Progenitor cell of endocrine pancreas (in vitro differentiated cells): ENCODE data around the gene SEMA4C. TPM values are rescaled to one million over a fixed set of nuclear protein-coding genes. Genes with fewer than 3 reads are reported as not detected.
A peak's percentile ranks its signal among the peaks of the same experiment; 100 is the strongest.

Experiments
- DNase-seq: peaks from one replicate; pipeline ENCODE4 v3.0.0; 2021; ENCODE audit warnings: low spot score; ENCODE audit not compliant: unreplicated experiment
- H3K27ac Mint-ChIP-seq: 2 replicates; pipeline ENCODE4 v1.8.0; 2021; ENCODE audit warnings: mild to moderate bottlenecking, moderate library complexity, mixed read lengths
- H3K27me3 Mint-ChIP-seq: 2 replicates; pipeline ENCODE4 v1.8.0; 2021; ENCODE audit warnings: mixed read lengths
- H3K36me3 Mint-ChIP-seq: 2 replicates; pipeline ENCODE4 v1.8.0; 2022; ENCODE audit warnings: mixed read lengths; ENCODE audit not compliant: insufficient read depth
- H3K4me1 Mint-ChIP-seq: 2 replicates; pipeline ENCODE4 v1.8.0; 2021; ENCODE audit warnings: low read depth, mixed read lengths
- H3K4me3 Mint-ChIP-seq: 2 replicates; pipeline ENCODE4 v1.8.0; 2021; ENCODE audit warnings: low read depth, mild to moderate bottlenecking, moderate library complexity, mixed read lengths
- H3K9me3 Mint-ChIP-seq: 2 replicates; pipeline ENCODE4 v1.8.0; 2021; ENCODE audit warnings: low read depth, mixed read lengths
- total RNA-seq: library from RNA; stranded (reverse); gene quantifications from 2 replicates; pipeline ENCODE4 v1.2.1, GENCODE V29; 2021
- TF ChIP-seq, protein P1 (sequence below): fragments of 200-600 bp; sonication (generic); IDR thresholded peaks from one replicate; pipeline ENCODE4 v1.5.0; 2021; ENCODE audit warnings: antibody characterized with exemption, mild to moderate bottlenecking; ENCODE audit not compliant: unreplicated experiment

The SEMA4C gene
- total RNA-seq, 1 donor from 2014 or later: 75.0 TPM

DNA sequence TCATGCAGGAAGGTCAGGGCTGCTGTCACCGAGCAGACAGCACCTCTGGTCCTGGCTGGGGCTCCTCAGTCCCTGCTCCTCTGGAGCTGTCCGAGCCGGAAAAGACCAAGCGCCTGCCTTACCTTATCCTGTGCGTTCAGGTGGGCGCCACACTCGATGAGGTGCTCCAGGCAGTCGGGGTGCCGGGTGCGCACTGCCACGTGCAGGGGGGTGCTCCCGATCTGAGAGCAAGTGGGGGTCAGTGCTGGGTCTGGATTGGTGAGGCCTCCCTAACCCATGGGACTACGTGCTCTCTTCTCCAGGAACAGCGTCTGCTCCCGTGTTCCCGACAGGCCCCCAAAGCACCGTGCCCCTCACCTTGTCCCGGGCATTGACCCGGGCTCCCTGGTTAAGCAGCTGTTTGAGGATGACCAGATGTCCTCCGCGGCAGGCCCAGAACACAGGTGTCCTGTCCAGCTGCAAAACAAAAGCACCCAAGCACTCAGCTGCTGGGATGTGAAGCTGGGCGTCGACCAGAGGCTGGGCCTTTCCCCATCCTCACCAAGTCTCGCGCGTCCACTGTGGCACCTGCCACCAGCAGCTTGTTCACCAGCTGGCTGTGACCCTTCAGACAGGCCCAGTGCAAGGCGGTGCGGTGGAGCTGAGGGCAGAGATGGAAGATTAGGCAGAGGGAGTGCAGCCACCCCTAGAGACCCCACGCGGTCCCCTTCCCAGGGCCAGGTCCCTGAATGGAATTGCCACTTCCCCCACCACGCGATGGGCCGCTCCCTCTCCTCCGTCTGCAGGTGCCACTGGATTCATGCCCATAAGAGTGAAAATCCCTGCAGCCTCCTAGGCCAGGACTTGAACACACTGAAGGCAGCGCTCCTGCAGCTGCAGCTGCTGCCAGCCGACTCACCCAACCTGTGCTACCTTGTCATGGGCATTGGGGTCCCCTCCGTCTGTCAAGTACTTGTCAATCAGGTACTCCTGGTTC lies 29.7 kb downstream of the SEMA4C start:
- no peak for DNase-seq

DNA sequence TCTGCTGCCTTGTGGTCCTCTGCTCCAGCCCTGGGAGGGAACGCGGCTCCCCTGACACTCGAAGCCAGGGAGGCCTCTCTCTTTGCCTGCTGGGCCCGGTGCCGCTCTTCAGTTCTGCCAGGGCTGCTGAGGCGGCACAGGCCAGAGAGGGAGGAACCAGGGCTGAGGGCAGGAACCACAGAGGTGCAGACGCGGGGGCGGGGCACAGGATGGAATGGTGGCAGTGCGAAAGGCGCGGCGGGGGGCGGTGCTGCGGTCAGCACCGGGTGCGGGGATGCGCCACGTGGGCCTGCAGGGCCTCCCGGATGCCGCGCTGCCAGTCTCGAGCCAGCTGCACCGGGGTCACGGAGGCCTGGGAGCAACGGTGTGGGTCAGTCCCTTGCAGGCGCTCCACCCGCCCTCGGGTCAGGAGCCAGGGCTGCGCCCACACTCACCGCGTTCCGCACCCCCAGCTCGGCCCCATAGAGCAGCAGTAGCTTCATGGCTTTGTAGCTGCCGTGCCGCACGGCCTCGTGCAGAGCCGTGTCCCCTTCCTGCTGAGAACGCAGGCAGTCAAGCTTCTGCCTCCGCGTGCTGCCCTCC lies 30.5 kb downstream of the SEMA4C start:
- H3K27ac Mint-ChIP-seq: no peak overlapping the region
- no peaks in the 10 kb centered on the region for H3K4me1 Mint-ChIP-seq
- no peak for DNase-seq
- no peaks in the 10 kb centered on the region for H3K9me3 Mint-ChIP-seq
- no peak overlapping the region for H3K4me3 Mint-ChIP-seq
- TF ChIP-seq, protein P1, sequence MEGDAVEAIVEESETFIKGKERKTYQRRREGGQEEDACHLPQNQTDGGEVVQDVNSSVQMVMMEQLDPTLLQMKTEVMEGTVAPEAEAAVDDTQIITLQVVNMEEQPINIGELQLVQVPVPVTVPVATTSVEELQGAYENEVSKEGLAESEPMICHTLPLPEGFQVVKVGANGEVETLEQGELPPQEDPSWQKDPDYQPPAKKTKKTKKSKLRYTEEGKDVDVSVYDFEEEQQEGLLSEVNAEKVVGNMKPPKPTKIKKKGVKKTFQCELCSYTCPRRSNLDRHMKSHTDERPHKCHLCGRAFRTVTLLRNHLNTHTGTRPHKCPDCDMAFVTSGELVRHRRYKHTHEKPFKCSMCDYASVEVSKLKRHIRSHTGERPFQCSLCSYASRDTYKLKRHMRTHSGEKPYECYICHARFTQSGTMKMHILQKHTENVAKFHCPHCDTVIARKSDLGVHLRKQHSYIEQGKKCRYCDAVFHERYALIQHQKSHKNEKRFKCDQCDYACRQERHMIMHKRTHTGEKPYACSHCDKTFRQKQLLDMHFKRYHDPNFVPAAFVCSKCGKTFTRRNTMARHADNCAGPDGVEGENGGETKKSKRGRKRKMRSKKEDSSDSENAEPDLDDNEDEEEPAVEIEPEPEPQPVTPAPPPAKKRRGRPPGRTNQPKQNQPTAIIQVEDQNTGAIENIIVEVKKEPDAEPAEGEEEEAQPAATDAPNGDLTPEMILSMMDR: no peak
- H3K27me3 Mint-ChIP-seq: no peaks in the 10 kb centered on the region
- peaks cover 10% of the 10 kb centered on the region for H3K36me3 Mint-ChIP-seq

More for the DNA sequence above, 29.7 kb downstream of the SEMA4C start:
- peaks cover 5% of the 10 kb centered on the region for H3K36me3 Mint-ChIP-seq
- no peak overlapping the region for H3K4me3 Mint-ChIP-seq
- H3K4me1 Mint-ChIP-seq: no peaks in the 10 kb centered on the region
- TF ChIP-seq, protein P1: no peak
- H3K27ac Mint-ChIP-seq: peak overlapping the region; percentile 62
- H3K9me3 Mint-ChIP-seq: no peaks in the 10 kb centered on the region
- no peaks in the 10 kb centered on the region for H3K27me3 Mint-ChIP-seq

DNA sequence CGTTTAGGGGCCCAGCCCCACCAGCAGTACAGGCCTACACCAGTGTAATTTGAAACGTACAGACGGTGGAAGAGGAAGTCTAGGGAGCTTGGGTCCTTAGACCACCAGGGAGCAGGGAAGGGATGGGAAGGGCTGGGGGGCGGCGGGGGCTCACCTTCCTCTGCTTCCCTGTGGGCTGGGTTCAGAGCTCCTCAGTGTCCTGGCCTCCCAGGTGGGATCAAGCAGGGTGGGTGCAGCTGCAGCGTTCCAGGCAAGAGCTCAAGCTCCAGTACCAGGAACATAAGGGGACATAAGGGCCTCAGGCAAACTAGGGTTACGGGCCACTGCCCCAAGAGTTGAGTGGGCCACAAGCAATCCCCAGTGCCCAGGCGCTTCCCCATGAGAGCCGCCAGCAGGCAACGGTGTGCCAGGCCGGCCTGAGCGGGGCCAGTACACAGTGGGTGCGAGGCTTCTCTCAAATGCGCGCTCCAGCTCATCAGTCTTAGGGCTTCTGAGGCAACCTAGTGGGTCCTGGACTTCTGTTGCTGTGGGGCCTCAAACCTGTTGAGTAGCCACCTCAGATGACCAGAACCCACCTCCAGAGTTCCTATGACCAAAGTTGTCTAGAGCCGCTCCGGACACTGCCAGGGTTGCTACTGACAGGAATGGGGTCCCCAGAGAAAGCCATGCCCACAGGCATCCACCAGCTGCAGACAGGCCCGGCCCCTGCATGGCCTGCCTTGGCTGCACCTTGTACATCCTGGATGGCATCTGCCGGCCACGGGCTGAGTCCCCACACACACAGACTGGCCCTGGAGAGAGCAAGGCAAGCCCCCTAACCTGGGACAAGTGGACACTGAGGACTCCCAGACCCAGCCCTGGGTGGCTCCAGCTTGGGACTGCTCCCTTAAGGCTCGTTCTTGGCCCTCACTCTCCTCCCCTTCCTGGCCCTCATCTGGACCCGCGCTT lies 31.3 kb downstream of the SEMA4C start:
- Mint-ChIP-seq H3K27ac (no peak overlapping the region), H3K27me3 (no peaks in the 10 kb centered on the region), H3K4me3 (no peak overlapping the region), H3K36me3 (peaks cover 11% of the 10 kb centered on the region), H3K9me3 (no peaks in the 10 kb centered on the region), H3K4me1 (peaks cover 2% of the 10 kb centered on the region)
- TF ChIP-seq, protein P1: no peak
- no peak for DNase-seq

DNA sequence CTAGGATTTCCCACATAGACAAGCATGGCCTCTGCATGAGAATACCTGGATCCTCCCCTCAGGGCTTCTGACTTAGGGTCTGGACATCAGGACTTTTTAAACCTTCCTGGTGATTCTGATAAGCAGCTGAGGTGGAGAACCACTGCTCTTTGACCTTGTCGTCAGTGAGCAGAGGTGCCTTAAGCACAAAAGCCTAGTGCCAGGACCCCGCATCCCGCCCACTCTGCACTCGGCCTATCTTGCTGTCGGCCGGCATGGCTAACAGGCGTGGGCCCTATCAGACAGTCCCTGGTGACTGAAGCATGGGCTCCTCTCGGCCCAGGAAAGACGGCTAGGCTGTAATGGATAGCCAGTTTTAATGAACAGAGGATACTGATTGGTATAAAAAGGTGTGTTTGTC lies 32.3 kb downstream of the SEMA4C start:
- no peaks in the 10 kb centered on the region for H3K27me3 Mint-ChIP-seq
- H3K4me1 Mint-ChIP-seq: peaks cover 11% of the 10 kb centered on the region
- no peak for DNase-seq
- H3K36me3 Mint-ChIP-seq: peaks cover 11% of the 10 kb centered on the region
- TF ChIP-seq, protein P1: no peak
- H3K27ac Mint-ChIP-seq: no peak overlapping the region
- no peaks in the 10 kb centered on the region for H3K9me3 Mint-ChIP-seq
- no peak overlapping the region for H3K4me3 Mint-ChIP-seq

DNA sequence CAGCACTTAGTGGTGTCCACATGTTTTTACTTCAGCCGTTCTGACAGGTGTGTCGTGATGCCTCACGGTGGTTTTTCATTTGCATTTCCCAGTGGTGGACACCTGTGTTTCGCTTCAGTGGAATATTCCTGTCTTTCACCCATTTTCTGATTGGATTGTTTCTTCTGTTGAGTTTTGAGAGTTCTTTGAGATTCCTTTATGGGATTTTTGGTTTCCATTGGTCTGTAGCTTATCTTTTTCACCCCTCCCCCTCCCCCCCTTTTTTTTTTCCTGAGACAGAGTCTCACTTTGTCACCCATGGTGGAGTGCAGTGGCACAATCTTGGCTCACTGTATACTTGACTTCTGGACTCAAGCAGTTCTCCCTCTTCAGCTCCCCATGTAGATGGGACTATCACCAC lies 34.0 kb downstream of the SEMA4C start:
- H3K27me3 Mint-ChIP-seq: no peaks in the 10 kb centered on the region
- no peaks in the 10 kb centered on the region for H3K9me3 Mint-ChIP-seq
- TF ChIP-seq, protein P1: no peak
- peaks cover 25% of the 10 kb centered on the region for H3K4me1 Mint-ChIP-seq
- no peak for DNase-seq
- H3K27ac Mint-ChIP-seq: no peak overlapping the region
- no peak overlapping the region for H3K4me3 Mint-ChIP-seq
- peaks cover 13% of the 10 kb centered on the region for H3K36me3 Mint-ChIP-seq
